ENCODE results near the gene IRAK3.

DNA sequence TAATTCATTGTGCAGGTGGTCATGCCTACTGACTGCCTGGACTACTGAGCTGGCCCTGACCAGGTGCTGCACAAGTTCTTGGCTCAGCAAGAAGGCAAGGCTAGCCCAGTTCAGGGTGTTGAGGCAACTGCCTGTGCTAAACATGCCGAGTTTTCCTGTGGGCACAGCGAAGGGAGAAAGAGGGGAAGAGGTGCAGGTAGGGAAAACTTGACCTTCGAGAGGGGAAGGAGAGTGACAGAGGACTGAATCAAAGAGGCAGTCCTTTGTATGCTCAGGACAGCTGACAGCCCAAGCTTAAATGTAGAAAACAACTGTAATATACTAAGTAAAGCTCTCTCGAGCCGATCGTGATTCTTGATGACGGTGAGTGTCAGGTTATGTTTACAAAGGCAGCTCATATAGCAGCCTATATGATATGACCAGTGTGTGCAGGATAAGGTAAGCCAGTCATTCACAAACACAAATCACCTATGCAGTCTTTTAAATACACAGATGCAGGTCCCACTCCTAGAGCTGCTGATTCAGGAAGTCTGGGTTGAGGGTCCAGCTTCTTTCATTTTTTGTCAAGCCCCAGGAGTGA lies 2.6 kb downstream of the IRAK3 start:
- TF ChIP-seq POLR2AphosphoS5 (IDR thresholded peaks at IDR 0.05) (no peak), POLR2A (IDR thresholded peaks at IDR 0.05) (no peak)
- TF ChIP-seq, protein P1, sequence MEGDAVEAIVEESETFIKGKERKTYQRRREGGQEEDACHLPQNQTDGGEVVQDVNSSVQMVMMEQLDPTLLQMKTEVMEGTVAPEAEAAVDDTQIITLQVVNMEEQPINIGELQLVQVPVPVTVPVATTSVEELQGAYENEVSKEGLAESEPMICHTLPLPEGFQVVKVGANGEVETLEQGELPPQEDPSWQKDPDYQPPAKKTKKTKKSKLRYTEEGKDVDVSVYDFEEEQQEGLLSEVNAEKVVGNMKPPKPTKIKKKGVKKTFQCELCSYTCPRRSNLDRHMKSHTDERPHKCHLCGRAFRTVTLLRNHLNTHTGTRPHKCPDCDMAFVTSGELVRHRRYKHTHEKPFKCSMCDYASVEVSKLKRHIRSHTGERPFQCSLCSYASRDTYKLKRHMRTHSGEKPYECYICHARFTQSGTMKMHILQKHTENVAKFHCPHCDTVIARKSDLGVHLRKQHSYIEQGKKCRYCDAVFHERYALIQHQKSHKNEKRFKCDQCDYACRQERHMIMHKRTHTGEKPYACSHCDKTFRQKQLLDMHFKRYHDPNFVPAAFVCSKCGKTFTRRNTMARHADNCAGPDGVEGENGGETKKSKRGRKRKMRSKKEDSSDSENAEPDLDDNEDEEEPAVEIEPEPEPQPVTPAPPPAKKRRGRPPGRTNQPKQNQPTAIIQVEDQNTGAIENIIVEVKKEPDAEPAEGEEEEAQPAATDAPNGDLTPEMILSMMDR (IDR thresholded peaks at IDR 0.05), result no peak

Data from gastroesophageal sphincter (tissue), 3 donors.